Kidney epithelial cell (primary cell): Measurements from ENCODE around the gene OXSR1. TPM values are rescaled to one million over a fixed set of nuclear protein-coding genes. Genes with fewer than 3 reads are reported as not detected.
A peak's percentile ranks its signal among the peaks of the same experiment; 100 is the strongest.
"Not testable (repeated sequence)": the region's sequence is repeated elsewhere in the genome, so short reads cannot be mapped to it uniquely, and the experiment has no call there.

Experiments used
- DNase-seq: peaks from one replicate; pipeline ENCODE4 v3.0.0-alpha.2; 2010; ENCODE audit warnings: low read depth
- H3K27me3 ChIP-seq: 2 replicates; pipeline ENCODE4 v1.6.0; 2011; ENCODE audit warnings: low read length; ENCODE audit not compliant: control insufficient read depth, insufficient read depth
- H3K36me3 ChIP-seq: 2 replicates; pipeline ENCODE4 v1.5.1; 2011; ENCODE audit warnings: low read length; ENCODE audit not compliant: control insufficient read depth, insufficient read depth
- H3K4me3 ChIP-seq: 2 replicates; pipeline ENCODE4 v1.5.1; 2011; ENCODE audit warnings: low read depth, mild to moderate bottlenecking, control low read depth, low read length
- total RNA-seq: library from RNA; depleted of rRNA; stranded (reverse); fragments of >200 nt; gene quantifications from 2 replicates; pipeline ENCODE4 v1.2.3, GENCODE V29; 2015
- TF ChIP-seq, protein P1 (sequence below): IDR thresholded peaks from 2 replicates; pipeline ENCODE4 v1.5.1; 2011; ENCODE audit warnings: mild to moderate bottlenecking, moderate library complexity, low read length, control low read depth, inconsistent platforms; ENCODE audit not compliant: insufficient read depth, poor library complexity, severe bottlenecking

Gene OXSR1
- total RNA-seq, 1 donor from 2014 or later, result 41.9 TPM

DNA sequence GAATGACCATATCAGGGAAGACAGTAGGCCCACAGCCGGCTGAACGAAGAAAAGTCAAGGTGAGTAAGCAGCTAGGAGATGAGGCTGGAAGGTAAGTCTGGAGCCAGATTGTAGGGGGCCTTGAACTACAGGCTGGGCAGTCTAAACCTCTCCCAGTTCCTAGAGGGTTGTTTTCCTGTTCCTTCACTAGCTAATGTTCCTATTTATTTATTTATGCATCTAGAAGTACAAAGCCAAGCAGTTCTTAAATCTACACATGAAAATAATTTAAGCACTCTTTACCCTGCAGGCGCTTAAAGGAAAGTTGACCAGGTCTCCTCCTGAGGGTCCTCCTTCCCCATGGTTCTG lies 32.2 kb upstream of the OXSR1 start:
- no peaks in the 10 kb centered on the region for H3K27me3 ChIP-seq
- TF ChIP-seq, protein P1, sequence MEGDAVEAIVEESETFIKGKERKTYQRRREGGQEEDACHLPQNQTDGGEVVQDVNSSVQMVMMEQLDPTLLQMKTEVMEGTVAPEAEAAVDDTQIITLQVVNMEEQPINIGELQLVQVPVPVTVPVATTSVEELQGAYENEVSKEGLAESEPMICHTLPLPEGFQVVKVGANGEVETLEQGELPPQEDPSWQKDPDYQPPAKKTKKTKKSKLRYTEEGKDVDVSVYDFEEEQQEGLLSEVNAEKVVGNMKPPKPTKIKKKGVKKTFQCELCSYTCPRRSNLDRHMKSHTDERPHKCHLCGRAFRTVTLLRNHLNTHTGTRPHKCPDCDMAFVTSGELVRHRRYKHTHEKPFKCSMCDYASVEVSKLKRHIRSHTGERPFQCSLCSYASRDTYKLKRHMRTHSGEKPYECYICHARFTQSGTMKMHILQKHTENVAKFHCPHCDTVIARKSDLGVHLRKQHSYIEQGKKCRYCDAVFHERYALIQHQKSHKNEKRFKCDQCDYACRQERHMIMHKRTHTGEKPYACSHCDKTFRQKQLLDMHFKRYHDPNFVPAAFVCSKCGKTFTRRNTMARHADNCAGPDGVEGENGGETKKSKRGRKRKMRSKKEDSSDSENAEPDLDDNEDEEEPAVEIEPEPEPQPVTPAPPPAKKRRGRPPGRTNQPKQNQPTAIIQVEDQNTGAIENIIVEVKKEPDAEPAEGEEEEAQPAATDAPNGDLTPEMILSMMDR, result no peak

DNA sequence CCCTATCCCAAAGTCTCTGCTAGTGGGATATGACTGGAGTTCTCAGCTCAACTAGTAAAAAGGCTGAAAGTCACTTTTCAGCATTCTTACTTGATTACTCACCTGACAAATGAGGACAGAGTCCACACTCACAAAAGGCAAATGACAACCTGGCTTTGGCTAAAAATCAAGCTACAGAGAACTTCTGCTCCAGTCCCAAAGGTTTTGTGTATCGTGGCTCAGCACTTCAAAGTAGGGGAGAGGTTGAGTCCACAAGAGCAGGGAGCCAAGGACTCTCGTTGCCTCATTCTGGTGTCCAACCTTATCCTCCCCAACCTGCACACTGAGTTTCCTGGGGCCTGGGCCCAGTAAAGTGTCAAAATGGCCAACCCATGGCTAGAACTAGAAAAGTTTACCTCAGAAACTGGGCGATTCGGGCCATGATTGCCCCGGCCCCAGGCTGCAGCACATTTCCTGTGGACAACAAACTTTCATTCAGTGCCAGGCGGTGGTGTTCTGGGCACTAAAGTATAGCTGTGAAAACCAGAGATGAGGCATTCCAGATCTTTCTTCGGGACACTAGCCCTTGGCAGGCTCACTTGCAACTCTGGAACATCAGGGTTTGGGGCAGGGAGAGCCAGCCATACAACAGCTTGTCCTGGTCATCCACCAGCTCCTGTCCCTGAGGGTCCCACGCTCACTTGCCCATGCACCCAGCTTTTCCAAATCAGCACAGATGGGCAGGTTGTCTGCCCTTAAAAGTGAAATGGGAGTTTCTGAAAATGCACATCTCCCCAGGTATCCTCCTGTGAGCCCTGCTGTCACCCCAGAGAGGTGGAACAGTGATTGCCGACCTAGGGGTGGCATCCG lies 31.6 kb upstream of the OXSR1 start:
- Histone ChIP-seq H3K36me3 (peaks cover 1% of the 10 kb centered on the region), H3K27me3 (no peaks in the 10 kb centered on the region), H3K4me3 (no peak overlapping the region)
- TF ChIP-seq, protein P1, result no peak
- DNase-seq, result no peak

More for the DNA sequence above, 32.2 kb upstream of the OXSR1 start:
- Histone ChIP-seq H3K36me3 (peaks cover 1% of the 10 kb centered on the region), H3K4me3 (no peak overlapping the region)
- DNase-seq, result no peak

DNA sequence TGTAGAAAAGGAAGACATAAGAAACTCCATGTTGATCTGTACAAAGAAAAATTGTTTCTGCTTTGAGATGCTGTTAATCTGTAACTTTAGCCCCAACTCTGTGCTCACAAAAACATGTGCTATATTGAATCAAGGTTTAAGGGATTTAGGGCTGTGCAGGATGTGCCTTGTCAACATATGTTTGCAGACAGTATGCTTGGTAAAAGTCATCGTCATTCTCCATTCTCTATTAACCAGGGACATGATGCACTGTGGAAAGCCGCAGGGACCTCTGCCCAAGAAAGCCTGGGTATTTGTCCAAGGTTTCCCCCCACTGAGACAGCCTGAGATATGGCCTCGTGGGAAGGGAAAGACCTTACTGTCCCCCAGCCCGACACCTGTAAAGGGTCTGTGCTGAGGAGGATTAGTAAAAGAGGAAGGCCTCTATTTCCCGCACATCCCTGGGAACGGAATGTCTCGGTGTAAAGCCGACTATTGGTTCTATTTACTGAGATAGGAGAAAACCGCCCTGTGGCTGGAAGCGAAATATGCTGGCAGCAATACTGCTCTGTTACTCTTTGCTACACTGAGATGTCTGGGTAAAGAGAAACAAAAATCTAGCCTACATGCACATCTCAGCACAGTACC lies 30.7 kb upstream of the OXSR1 start:
- not testable (repeated sequence) for H3K4me3 ChIP-seq, H3K27me3 ChIP-seq, H3K36me3 ChIP-seq, DNase-seq

DNA sequence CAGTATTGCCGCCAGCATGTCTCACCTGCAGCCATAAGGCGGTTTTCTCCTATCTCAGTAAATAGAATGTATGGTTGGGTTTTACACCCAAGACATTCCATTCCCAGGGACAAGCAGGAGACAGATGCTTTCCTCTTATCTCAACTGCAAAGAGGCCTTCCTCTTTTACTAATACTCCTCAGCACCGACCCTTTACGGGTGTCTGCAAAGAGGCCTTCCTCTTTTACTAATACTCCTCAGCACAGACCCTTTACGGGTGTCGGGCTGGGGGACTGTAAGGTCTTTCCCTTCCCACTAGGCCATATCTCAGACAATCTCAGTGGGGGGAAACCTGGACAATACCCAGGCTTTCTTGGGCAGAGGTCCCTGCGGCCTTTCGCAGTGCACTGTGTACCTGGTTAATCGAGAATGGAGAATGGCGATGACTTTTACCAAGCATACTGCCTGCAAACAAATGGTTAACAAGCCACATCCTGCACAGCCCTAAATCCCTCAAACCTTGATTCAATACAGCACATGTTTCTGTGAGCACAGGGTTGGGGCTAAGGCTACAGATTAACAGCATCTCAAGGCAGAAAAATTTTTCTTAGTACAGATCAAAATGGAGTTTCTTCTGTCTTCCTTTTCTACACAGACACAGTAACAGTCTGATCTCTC lies 29.6 kb upstream of the OXSR1 start:
- not testable (repeated sequence) for H3K27me3 ChIP-seq, DNase-seq, H3K36me3 ChIP-seq
- peak overlapping the region; percentile 71 for H3K4me3 ChIP-seq

DNA sequence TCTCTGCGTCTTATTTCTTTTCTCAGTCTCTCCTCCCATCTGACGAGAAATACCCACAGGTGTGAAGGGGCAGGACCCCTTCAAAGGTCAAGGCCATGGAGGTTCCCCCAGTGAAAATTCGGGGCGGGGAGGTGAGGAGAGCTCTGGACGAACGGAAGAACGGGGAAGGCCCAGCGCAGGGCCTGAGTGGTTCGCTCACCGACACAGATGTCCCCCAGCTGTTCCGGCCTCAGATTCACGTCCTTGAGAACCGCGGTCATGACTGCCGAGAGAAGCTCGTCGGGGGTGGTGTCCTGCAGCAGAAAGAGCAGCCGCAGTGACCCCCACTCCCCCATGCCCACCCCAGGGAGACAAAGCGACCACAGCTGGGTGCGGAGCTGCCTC lies 29.0 kb upstream of the OXSR1 start:
- DNase-seq, result no peak
- H3K4me3 ChIP-seq, result peak overlapping the region; percentile 71
- H3K36me3 ChIP-seq, result no peaks in the 10 kb centered on the region
- TF ChIP-seq, protein P1, result no peak
- no peaks in the 10 kb centered on the region for H3K27me3 ChIP-seq

DNA sequence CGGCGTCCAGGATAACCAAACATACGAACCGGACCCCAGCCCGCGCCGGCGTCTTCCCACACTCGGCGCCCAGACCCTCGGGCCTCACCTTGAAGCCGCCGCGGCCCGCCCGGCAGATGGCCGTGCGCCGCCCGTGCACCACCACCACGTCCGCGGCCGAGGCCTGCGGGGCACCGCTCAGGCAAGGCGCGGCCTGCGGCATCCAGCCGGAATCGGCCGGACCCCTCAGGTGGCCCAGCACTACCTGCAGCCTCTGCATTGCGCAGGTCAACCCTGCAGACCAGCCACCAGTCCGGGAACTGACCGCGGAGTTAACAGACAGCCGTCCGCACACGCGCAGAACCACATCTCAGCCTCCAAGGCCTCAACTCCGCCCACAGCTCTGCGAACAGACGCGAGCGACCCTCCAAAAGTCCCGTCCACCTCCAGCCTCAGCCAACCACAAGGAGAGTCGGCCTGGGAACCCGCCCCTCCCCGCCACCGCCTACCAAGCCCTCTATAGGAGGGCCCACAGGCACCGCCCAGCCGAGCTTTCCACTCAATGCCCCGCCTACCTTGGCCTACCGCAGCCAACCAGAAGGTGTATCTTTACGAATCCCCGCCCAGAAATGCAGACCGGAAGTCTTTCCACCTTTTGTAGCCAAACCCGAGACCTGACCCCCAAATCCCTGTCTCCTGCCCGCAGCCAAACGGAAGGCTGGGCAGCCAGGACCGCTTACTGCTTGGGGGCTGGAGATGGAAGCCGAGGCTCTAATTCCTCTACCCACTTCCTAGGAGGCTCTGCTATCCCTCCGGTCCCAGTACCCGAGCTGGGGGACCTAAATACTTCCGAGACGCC lies 28.3 kb upstream of the OXSR1 start, which contains the start of gene ACAA1:
Gene ACAA1, minus strand, starts transcription at position 351 of the 838 bp plus-strand sequence. Its CDS starts 92 bp downstream, at position 259.
- peak within 1 kb of the TSS; percentile 71 for H3K4me3 ChIP-seq
- H3K36me3 ChIP-seq, result no peaks in the 10 kb centered on the region
- peak; percentile 97 for DNase-seq
- H3K27me3 ChIP-seq, result no peaks in the 10 kb centered on the region
- TF ChIP-seq, protein P1, result no peak
